HCT116 (cell line): Measurements from ENCODE around the gene SYNJ2. TPM values are rescaled to one million over a fixed set of nuclear protein-coding genes. Genes with fewer than 3 reads are reported as not detected.

Source experiments
- ATAC-seq: fragments of 200-7000 bp; cut with Tn5 transposase; 2 replicates; pipeline ENCODE4 v1.9.1; 2020; ENCODE audit warnings: mild to moderate bottlenecking, moderate library complexity
- BruUV-seq: library from RNA; stranded (reverse); fragments of 400-500 nt; replicated peaks from 2 replicates; lab custom pipeline; 2021; lab: Mats Ljungman, UMichigan
- CTCF ChIA-PET: fragments of 300-600 bp; sonication (Branson Sonifier 250); formaldehyde crosslinking; loops from one replicate; lab custom pipeline; 2021; ENCODE audit warnings: antibody characterized with exemption; lab: Charles Lee
- POLR2A ChIA-PET: fragments of 300-600, 350-600 bp; sonication (Branson Sonifier 250); formaldehyde crosslinking; loops from one replicate; lab custom pipeline; 2021; ENCODE audit warnings: antibody characterized with exemption; lab: Charles Lee
- RAD21 ChIA-PET, 2 experiments: fragments of 300-600 bp; sonication (Branson Sonifier 250); formaldehyde crosslinking; loops; one replicate each; lab custom pipeline; 2023; ENCODE audit warnings: low total read pairs in 2 of 2; ENCODE audit not compliant: uncharacterized antibody in 2 of 2, unreplicated experiment in 2 of 2, low non-redundant PET in 1 of 2; lab: Charles Lee
- DNase-seq: peaks from one replicate; pipeline ENCODE4 v3.0.0-alpha.2; 2010; ENCODE audit warnings: low read depth, low spot score
- H2AFZ ChIP-seq: fragments of 200-600 bp; shearing (Covaris generic), sonication (generic); 2 replicates; pipeline ENCODE4 v1.6.1; 2017; ENCODE audit warnings: low read depth, mixed run types, mixed read lengths, antibody characterized with exemption, low read length; ENCODE audit not compliant: poor library complexity, severe bottlenecking
- H3K27ac ChIP-seq: 2 replicates; pipeline ENCODE4 v1.5.1; 2012; ENCODE audit warnings: low read depth, low read length
- H3K27me3 ChIP-seq: fragments of 200-600 bp; sonication (generic); 2 replicates; pipeline ENCODE4 v1.6.1; 2016; ENCODE audit warnings: mixed run types, low read length, mixed read lengths; ENCODE audit not compliant: insufficient read depth
- H3K36me3 ChIP-seq, 2 experiments: fragments of 200-500 bp in 1 of 2; fragments of 200-600 bp in 1 of 2; sonication (Bioruptor generic) in 1 of 2; sonication (generic) in 1 of 2; 2 replicates each; pipeline versions ENCODE4 v1.5.1 to v1.6.1; 2014 to 2016; ENCODE audit warnings: low read length in 2 of 2, inconsistent platforms in 1 of 2, mixed read lengths in 1 of 2, mixed run types in 1 of 2; ENCODE audit not compliant: insufficient read depth in 2 of 2, control insufficient read depth in 1 of 2
- H3K4me1 ChIP-seq, 2 experiments: fragments of 200-600 bp in 1 of 2; sonication (generic) in 1 of 2; 2 replicates each; pipeline versions ENCODE4 v1.5.1 to v1.6.1; 2012 to 2017; ENCODE audit warnings: low read length in 2 of 2, inconsistent platforms in 1 of 2, mild to moderate bottlenecking in 1 of 2, mixed read lengths in 1 of 2, mixed run types in 1 of 2, moderate library complexity in 1 of 2; ENCODE audit not compliant: insufficient read depth in 2 of 2, control insufficient read depth in 1 of 2
- H3K4me2 ChIP-seq: fragments of 200-600 bp; sonication (generic); 2 replicates; pipeline ENCODE4 v1.6.1; 2017; ENCODE audit warnings: mixed run types, low read length, mixed read lengths
- H3K4me3 ChIP-seq, 2 experiments: fragments of 200-600 bp in 1 of 2; sonication (generic) in 1 of 2; replicated peaks in 1 of 2; 2 replicates each; pipeline ENCODE4 v1.5.1; 2011 to 2016; ENCODE audit warnings: low read length in 2 of 2, control low read depth in 1 of 2, low read depth in 1 of 2, mild to moderate bottlenecking in 1 of 2, mixed read lengths in 1 of 2, mixed run types in 1 of 2
- H3K79me2 ChIP-seq: fragments of 200-600 bp; sonication (generic); 2 replicates; pipeline ENCODE4 v1.6.1; 2017; ENCODE audit warnings: mild to moderate bottlenecking, mixed run types, low read length, moderate library complexity, mixed read lengths; ENCODE audit not compliant: insufficient read depth
- H3K9ac ChIP-seq: fragments of 200-600 bp; sonication (generic); 2 replicates; pipeline ENCODE4 v1.6.1; 2016; ENCODE audit warnings: low read length, mixed read lengths
- H3K9me2 ChIP-seq: fragments of 200-600 bp; sonication (generic), shearing (Covaris generic); 2 replicates; pipeline ENCODE4 v1.6.1; 2017; ENCODE audit warnings: mixed run types, mild to moderate bottlenecking, moderate library complexity; ENCODE audit not compliant: insufficient read depth
- H3K9me3 ChIP-seq, 2 experiments: fragments of 200-500 bp in 1 of 2; fragments of 200-600 bp in 1 of 2; sonication (Bioruptor generic) in 1 of 2; sonication (generic) in 1 of 2; 2 replicates each; pipeline ENCODE4 v1.6.1; 2014 to 2017; ENCODE audit warnings: low read length in 2 of 2, mixed read lengths in 2 of 2, inconsistent platforms in 1 of 2, low read depth in 1 of 2, mild to moderate bottlenecking in 1 of 2, mixed run types in 1 of 2, moderate library complexity in 1 of 2; ENCODE audit not compliant: control insufficient read depth in 1 of 2, insufficient read depth in 1 of 2
- H4K20me1 ChIP-seq: fragments of 200-600 bp; sonication (generic), shearing (Covaris generic); 2 replicates; pipeline ENCODE4 v1.6.1; 2017; ENCODE audit warnings: mixed run types, mild to moderate bottlenecking, moderate library complexity; ENCODE audit not compliant: insufficient read depth
- CBX3 ChIP-seq: IDR thresholded peaks from 2 replicates; pipeline ENCODE4 v1.6.1; 2012; ENCODE audit warnings: low read depth
- ELF1 ChIP-seq: IDR thresholded peaks from 2 replicates; pipeline ENCODE4 v1.6.1; 2012; ENCODE audit warnings: low read depth, borderline replicate concordance
- FOSL1 ChIP-seq: IDR thresholded peaks from 2 replicates; pipeline ENCODE4 v1.6.1; 2012; ENCODE audit warnings: low read depth
- POLR2AphosphoS5 ChIP-seq: IDR thresholded peaks from 2 replicates; pipeline ENCODE4 v1.6.1; 2011; ENCODE audit warnings: mild to moderate bottlenecking, low read depth, low read length, moderate library complexity
- SP1 ChIP-seq: IDR thresholded peaks from 2 replicates; pipeline ENCODE4 v1.6.1; 2012; ENCODE audit warnings: low read depth
- YY1 ChIP-seq: IDR thresholded peaks from 2 replicates; pipeline ENCODE4 v1.6.1; 2011; ENCODE audit warnings: low read length, low read depth, moderate library complexity, mild to moderate bottlenecking; ENCODE audit not compliant: insufficient replicate concordance; ENCODE audit errors: extremely low read depth
- intact Hi-C: fragments of 100-400 bp; cut with micrococcal nuclease; formaldehyde crosslinking; loops from 2 replicates; pipeline ENCODE4 v1.10.0; 2022
- total RNA-seq: library from RNA; stranded (reverse); gene quantifications from one replicate; pipeline ENCODE4 v1.2.1, GENCODE V29; 2021; ENCODE audit not compliant: unreplicated experiment
- TF ChIP-seq, protein P1 (sequence below): IDR thresholded peaks from 2 replicates; pipeline ENCODE4 v1.6.1; 2012

SYNJ2 gene
- total RNA-seq, 1 experiment from 2014 or later = 23.9 TPM

GRCh38 chr6:158002249-158002950, 20.7 kb downstream of the SYNJ2 start:
- POLR2A ChIA-PET = no interaction called here
- no peak overlapping the region for H2AFZ ChIP-seq
- H3K27ac ChIP-seq = peak overlapping the region; percentile 50
- no peaks in the 10 kb centered on the region for H3K36me3 ChIP-seq
- peak overlapping the region in 1 of 2 experiments; percentile 18; a peak in 2 of 4 replicates for H3K4me3 ChIP-seq
- H4K20me1 ChIP-seq = no peaks in the 10 kb centered on the region
- H3K9me3 ChIP-seq = no peaks in the 10 kb centered on the region
- intact Hi-C loops = no loop called here
- no TSS peak for BruUV-seq
- H3K4me1 ChIP-seq = peaks cover 35 to 52% of the 10 kb centered on the region in 2 experiments
- peak overlapping the region; percentile 62 for H3K4me2 ChIP-seq
- no peaks in the 10 kb centered on the region for H3K27me3 ChIP-seq
- CTCF ChIA-PET = no interaction called here
- RAD21 ChIA-PET = no interaction called here
- H3K79me2 ChIP-seq = peaks cover 67% of the 10 kb centered on the region
- H3K9ac ChIP-seq = peak overlapping the region; percentile 29
- TF ChIP-seq ELF1 = no peak; the same call in 1 of the 2 replicates
- TF ChIP-seq SP1 = peak; percentile 87
- TF ChIP-seq YY1 = peak; percentile 18
- no peak for TF ChIP-seq FOSL1
- TF ChIP-seq CBX3 = peak; percentile 87
- TF ChIP-seq, protein P1, sequence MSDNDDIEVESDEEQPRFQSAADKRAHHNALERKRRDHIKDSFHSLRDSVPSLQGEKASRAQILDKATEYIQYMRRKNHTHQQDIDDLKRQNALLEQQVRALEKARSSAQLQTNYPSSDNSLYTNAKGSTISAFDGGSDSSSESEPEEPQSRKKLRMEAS = peak; percentile 84
- peak; percentile 24; the same call in 1 of the 2 replicates for TF ChIP-seq POLR2AphosphoS5
- H3K9me2 ChIP-seq = no peaks in the 10 kb centered on the region
- DNase-seq = peak; percentile 55
- peak; percentile 85 for ATAC-seq
